CD4-positive, alpha-beta T cell treated with Interferon alpha-2 for 1 hour (primary cell): ENCODE data around the gene CAMKK1.

Source experiments
- DNase-seq, 2 donors: peaks; one replicate each; pipeline ENCODE4 v3.0.0-alpha.2; 2020 to 2022

The CAMKK1 gene

GRCh38 chr17:3843935-3844516 is 48.8 kb downstream of the CAMKK1 start:
- peak; percentile 36 to 62 for DNase-seq

- DNase-seq, result no peak
Measured at GRCh38 chr17:3838206-3838605, 54.6 kb downstream of the CAMKK1 start.

GRCh38 chr17:3836551-3836950 is 56.3 kb downstream of the CAMKK1 start:
- DNase-seq, result no peak

- DNase-seq, result no peak
Measured at GRCh38 chr17:3835410-3836229, 57.2 kb downstream of the CAMKK1 start.

DNA sequence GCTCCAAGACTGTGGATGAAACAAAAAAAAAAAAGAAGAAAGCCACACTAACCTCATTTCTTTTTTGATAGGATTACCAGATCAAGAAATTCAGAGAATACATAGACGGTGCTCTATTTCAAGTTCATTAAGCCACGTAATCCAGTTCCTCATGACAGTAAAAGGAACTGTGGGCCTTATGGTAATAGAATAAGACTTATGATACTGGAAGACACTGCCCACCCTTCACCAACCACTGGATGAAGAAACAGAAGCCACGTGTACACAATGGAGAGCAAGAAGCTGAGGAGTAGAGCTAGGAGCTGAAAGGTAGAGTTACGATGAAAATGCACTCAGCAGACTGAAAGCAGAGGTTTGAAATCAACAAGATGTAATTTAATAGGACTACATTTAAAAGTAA is 58.0 kb downstream of the CAMKK1 start:
- DNase-seq, result no peak

GRCh38 chr17:3828852-3829232 is 64.0 kb downstream of the CAMKK1 start:
- no peak for DNase-seq

DNA sequence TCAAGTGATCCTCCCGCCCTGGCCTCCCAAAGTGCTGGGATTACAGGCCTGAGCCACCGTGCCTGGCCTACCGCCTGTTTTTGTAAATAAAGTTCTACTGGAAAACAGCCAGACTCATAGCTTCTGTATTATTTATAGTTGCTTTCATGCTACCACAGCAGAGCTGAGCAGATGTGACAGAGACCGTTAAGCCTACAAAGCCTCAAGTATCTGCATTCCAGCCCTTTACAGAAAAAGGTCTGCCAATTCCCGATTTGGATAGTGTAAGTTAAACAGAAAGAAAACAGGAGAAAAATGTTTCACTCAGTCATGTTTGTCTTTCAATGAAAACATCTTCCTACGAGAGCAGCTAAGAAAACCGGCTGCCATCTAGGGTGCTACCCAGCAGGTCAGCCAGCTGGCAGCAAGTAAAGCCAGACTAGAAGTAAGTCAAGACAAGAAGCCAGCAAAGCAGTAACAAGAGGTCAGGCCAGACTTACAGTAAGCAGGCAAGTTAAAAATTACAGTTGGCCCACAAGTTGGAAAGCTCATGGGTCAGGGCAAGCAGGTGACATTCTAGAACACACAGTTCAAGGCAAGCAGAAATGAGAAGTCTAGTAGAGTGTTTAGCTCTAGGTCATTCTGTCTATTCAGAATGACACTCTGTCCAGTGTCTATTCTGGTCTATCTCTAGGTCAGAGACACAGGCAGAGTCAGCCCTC is 64.6 kb downstream of the CAMKK1 start:
- DNase-seq, result no peak

GRCh38 chr17:3827124-3827773 is 65.6 kb downstream of the CAMKK1 start:
- peak; percentile 68 to 83 for DNase-seq

- no peak for DNase-seq
Measured at GRCh38 chr17:3826191-3826590, 66.7 kb downstream of the CAMKK1 start.

GRCh38 chr17:3821101-3821500 is 71.8 kb downstream of the CAMKK1 start:
- DNase-seq, result no peak

- DNase-seq, result no peak
Measured at GRCh38 chr17:3818786-3819185, 74.1 kb downstream of the CAMKK1 start.

DNA sequence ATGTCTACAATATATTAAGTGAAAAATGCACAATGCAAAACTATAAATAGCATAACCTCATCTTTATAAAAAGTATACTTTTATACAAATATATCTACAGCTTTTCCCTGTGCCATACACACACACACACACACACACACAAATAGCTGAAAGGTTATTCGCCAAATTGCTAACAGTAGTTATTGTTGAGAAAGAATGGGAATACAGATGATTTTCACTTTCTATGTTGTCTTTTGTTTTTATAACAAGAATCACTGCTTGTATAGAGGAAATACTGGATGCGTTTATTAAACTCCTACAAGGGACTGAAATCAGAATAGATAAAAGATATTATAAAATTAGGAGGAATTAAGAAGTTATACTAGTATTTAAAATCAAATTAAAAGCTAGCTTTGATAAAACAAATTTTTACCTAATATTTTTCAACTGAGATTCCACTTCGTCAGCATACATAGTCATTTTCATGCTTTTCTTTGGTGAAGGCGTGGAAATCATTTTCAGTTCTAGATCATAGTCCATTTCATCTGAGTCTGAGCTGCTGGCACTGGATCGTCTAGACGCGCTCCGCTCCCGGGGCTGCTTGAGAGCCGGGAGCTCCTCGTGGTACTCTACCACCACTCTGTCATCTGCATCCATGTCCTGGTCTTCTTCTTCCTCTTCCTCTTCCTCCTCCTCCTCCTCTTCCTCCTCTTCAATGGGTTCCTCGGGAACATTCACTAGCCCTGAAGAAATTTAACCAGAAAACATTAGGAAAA is 74.8 kb downstream of the CAMKK1 start:
- no peak for DNase-seq

GRCh38 chr17:3815925-3816324 is 76.9 kb downstream of the CAMKK1 start:
- DNase-seq, result no peak

GRCh38 chr17:3815122-3815521 is 77.7 kb downstream of the CAMKK1 start:
- no peak for DNase-seq

- no peak for DNase-seq
Measured at GRCh38 chr17:3814361-3814760, 78.5 kb downstream of the CAMKK1 start.

- DNase-seq, result no peak
Measured at GRCh38 chr17:3813171-3813570, 79.7 kb downstream of the CAMKK1 start.

GRCh38 chr17:3812771-3813170 is 80.1 kb downstream of the CAMKK1 start:
- DNase-seq, result no peak

- no peak for DNase-seq
Measured at GRCh38 chr17:3812284-3812683, 80.6 kb downstream of the CAMKK1 start.
